Activated CD8-positive, alpha-beta T cell treated with anti-CD3 and anti-CD28 coated beads for 36 hours (primary cell): Measurements from ENCODE around the gene FBXW7. TPM values are rescaled to one million over a fixed set of nuclear protein-coding genes. Genes with fewer than 3 reads are reported as not detected.

ENCODE experiments used
- ATAC-seq: fragments of 200-7000 bp; cut with Tn5 transposase; one replicate; pipeline ENCODE4 v1.10.0; 2021; ENCODE audit warnings: mild to moderate bottlenecking, moderate library complexity
- CTCF ChIA-PET: fragments of 350-600 bp; sonication (Branson Sonifier 250); formaldehyde crosslinking; loops from one replicate; lab custom pipeline; 2021; ENCODE audit warnings: antibody characterized with exemption; lab: Charles Lee
- POLR2A ChIA-PET: fragments of 350-600 bp; sonication (Branson Sonifier 250); formaldehyde crosslinking; loops from one replicate; lab custom pipeline; 2021; ENCODE audit warnings: antibody characterized with exemption; lab: Charles Lee
- DNase-seq: peaks from one replicate; pipeline ENCODE4 v3.0.0-alpha.2; 2020
- H3K27ac Mint-ChIP-seq: one replicate; pipeline ENCODE4 v1.8.0; 2021; ENCODE audit warnings: mild to moderate bottlenecking, mixed read lengths
- H3K27me3 Mint-ChIP-seq: one replicate; pipeline ENCODE4 v1.8.0; 2021; ENCODE audit warnings: mixed read lengths
- H3K36me3 Mint-ChIP-seq: one replicate; pipeline ENCODE4 v1.8.0; 2021; ENCODE audit warnings: low read depth, mixed read lengths
- H3K4me1 Mint-ChIP-seq: one replicate; pipeline ENCODE4 v1.8.0; 2021; ENCODE audit warnings: low read depth, mixed read lengths
- H3K4me3 Mint-ChIP-seq: one replicate; pipeline ENCODE4 v1.8.0; 2021; ENCODE audit warnings: mild to moderate bottlenecking, moderate library complexity, mixed read lengths
- H3K9me3 Mint-ChIP-seq: one replicate; pipeline ENCODE4 v1.8.0; 2021; ENCODE audit warnings: mixed read lengths
- CTCF ChIP-seq: fragments of 200-600 bp; IDR thresholded peaks from one replicate; pipeline ENCODE4 v1.8.0; 2022; ENCODE audit warnings: antibody characterized with exemption, mild to moderate bottlenecking
- intact Hi-C: fragments of 100-400 bp; cut with micrococcal nuclease; formaldehyde crosslinking; loops from one replicate; pipeline ENCODE4 v1.10.0; 2022
- total RNA-seq, 2 experiments: library from RNA; stranded (reverse); gene quantifications; one replicate each; pipeline ENCODE4 v1.2.3, GENCODE V29; 2021

The FBXW7 gene
- total RNA-seq, 2 experiments from 2014 or later, result 32.6 to 35.1 TPM

- no peak for TF ChIP-seq CTCF
- Mint-ChIP-seq H3K4me3 (no peak overlapping the region), H3K9me3 (no peaks in the 10 kb centered on the region), H3K36me3 (no peaks in the 10 kb centered on the region), H3K27me3 (no peaks in the 10 kb centered on the region), H3K4me1 (no peaks in the 10 kb centered on the region), H3K27ac (no peak overlapping the region)
- no peak for ATAC-seq
- intact Hi-C loops, result no loop called here
- ChIA-PET POLR2A (no interaction called here), CTCF (interaction anchor here (0.6 to 1.2 kb wide), 2 partner anchors 13 to 273 kb away, joined by 3 read pairs; no protein-coding TSS in a partner anchor)
- no peak for DNase-seq
Measured at GRCh38 chr4:152296386-152296785, 239.5 kb downstream of the FBXW7 start.

GRCh38 chr4:152294765-152295164 is 241.1 kb downstream of the FBXW7 start:
- H3K9me3 Mint-ChIP-seq, result no peaks in the 10 kb centered on the region
- CTCF ChIA-PET, result interaction anchor here (1.7 kb wide), 1 partner anchor 9 kb away, joined by 5 read pairs; no protein-coding TSS in a partner anchor
- DNase-seq, result no peak
- ATAC-seq, result no peak
- H3K4me3 Mint-ChIP-seq, result no peak overlapping the region
- no peaks in the 10 kb centered on the region for H3K4me1 Mint-ChIP-seq
- H3K27me3 Mint-ChIP-seq, result no peaks in the 10 kb centered on the region
- H3K27ac Mint-ChIP-seq, result no peak overlapping the region
- no peaks in the 10 kb centered on the region for H3K36me3 Mint-ChIP-seq
- TF ChIP-seq CTCF, result no peak
- POLR2A ChIA-PET, result interaction anchor here (0.7 kb wide), 1 partner anchor 636 kb away, joined by 3 read pairs; no protein-coding TSS in a partner anchor
- intact Hi-C loops, result no loop called here

- CTCF ChIA-PET, result interaction anchor here (1.0 to 1.7 kb wide), 2 partner anchors 10 to 207 kb away, joined by 3 to 5 read pairs; no protein-coding TSS in a partner anchor
- Mint-ChIP-seq H3K4me1 (no peaks in the 10 kb centered on the region), H3K9me3 (no peaks in the 10 kb centered on the region), H3K36me3 (no peaks in the 10 kb centered on the region), H3K27me3 (no peaks in the 10 kb centered on the region), H3K4me3 (no peak overlapping the region), H3K27ac (no peak overlapping the region)
- DNase-seq (no peak), ATAC-seq (no peak)
- POLR2A ChIA-PET, result no interaction called here
- intact Hi-C loops, result no loop called here
- TF ChIP-seq CTCF, result no peak
Measured at GRCh38 chr4:152294331-152294730, 241.6 kb downstream of the FBXW7 start.

GRCh38 chr4:152293527-152293926 is 242.4 kb downstream of the FBXW7 start:
- no peaks in the 10 kb centered on the region for H3K27me3 Mint-ChIP-seq
- CTCF ChIA-PET, result interaction anchor here (1.0 to 1.7 kb wide), 2 partner anchors 10 to 207 kb away, joined by 3 to 5 read pairs; no protein-coding TSS in a partner anchor
- POLR2A ChIA-PET, result no interaction called here
- no peak for DNase-seq
- H3K9me3 Mint-ChIP-seq, result no peaks in the 10 kb centered on the region
- no peak overlapping the region for H3K4me3 Mint-ChIP-seq
- intact Hi-C loops, result no loop called here
- TF ChIP-seq CTCF, result no peak
- no peak for ATAC-seq
- no peaks in the 10 kb centered on the region for H3K36me3 Mint-ChIP-seq
- H3K4me1 Mint-ChIP-seq, result no peaks in the 10 kb centered on the region
- no peak overlapping the region for H3K27ac Mint-ChIP-seq

GRCh38 chr4:152290366-152290921 is 245.4 kb downstream of the FBXW7 start:
- Mint-ChIP-seq H3K4me3 (no peak overlapping the region), H3K27me3 (no peaks in the 10 kb centered on the region), H3K4me1 (no peaks in the 10 kb centered on the region), H3K9me3 (no peaks in the 10 kb centered on the region), H3K27ac (no peak overlapping the region), H3K36me3 (no peaks in the 10 kb centered on the region)
- intact Hi-C loops, result no loop called here
- ChIA-PET POLR2A (interaction anchor here (0.6 to 1.3 kb wide), 2 partner anchors 13 to 128 kb away, joined by 4 to 5 read pairs; no protein-coding TSS in a partner anchor), CTCF (interaction anchor here (1.1 kb wide), 1 partner anchor 17 kb away, joined by 3 read pairs; no protein-coding TSS in a partner anchor)
- TF ChIP-seq CTCF, result no peak
- DNase-seq, result no peak
- no peak for ATAC-seq
